ENCODE results near the gene CDH1.
A peak's percentile ranks its signal among the peaks of the same experiment; 100 is the strongest.
"Not testable (repeated sequence)": the region's sequence is repeated elsewhere in the genome, so short reads cannot be mapped to it uniquely, and the experiment has no call there.

Gene CDH1

DNA sequence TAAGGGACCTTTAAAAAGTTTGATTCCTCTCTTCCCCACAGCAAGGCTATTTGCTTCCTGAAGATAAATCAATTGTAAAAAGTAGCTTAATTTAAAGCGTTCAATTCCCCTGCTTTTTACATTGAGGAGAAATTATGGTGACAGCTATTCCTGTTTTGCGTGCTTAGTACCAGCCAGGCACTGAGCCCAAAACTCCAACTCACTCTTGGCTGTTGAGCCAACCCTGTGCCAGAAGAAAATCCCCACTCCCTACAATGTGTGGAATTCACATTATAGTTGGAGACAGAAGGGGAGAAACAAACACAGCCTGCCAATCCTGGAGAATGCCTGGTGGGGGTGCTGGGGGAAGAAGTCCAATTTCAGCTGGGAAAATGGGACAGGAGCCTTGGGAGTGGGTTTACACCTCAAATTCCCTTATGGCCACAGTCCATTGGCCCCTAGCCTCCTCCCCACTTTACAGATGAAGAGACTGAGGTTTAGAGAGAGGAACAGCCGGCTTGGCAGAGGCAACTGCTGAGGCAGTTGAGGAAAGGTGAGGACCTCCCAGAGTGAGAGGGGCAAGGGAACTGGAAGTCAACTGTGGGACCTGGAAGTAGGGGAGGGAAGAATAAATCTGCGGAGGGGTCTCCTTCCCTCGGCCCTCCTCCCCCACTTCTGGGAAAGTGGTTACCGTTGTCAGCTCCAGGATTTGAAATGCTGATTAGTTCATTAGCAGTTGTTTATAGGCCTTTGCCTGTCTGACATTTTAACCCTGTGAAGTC lies 26.1 kb downstream of the CDH1 start:
- DNase-seq (ENCODE audit: low read depth), result peak; percentile 47

DNA sequence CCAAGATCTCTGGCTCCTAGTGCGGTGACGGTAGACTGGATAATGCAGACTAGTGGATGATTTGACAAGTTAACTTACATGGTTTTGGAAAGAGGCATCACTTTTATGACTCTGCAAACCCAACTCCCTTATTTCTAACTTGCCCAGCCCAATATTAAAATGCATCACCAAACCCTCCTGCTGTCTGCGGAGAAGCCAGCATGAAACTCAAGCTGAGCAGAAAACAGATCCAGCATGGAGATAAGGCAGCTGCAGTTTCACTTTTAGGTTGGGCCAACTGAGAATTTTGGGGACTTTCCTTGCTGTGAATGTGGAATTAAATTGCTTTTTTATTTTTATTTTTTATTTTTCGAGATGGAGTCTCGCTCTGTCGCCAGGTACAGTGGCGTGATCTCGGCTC lies 27.8 kb downstream of the CDH1 start:
- DNase-seq (ENCODE audit: low read depth), result no peak

DNA sequence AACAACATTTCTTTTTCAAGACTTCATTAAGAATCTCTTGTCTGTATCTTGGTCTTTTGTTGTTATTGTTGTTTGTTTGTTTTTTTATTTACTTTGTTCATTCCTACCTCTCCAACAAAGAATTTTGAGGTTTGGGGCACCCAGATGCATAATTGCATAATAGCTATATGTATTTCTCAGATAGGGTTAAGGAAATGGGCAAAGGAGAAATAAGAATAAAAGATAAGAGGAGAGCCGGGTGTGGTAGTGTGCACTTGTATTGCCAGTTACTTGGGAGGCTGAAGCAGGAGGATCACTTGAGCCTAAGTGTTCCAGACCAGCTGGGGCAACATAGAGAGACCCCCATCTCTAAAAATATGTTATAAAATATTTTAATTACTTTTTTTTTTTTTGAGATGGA lies 30.5 kb downstream of the CDH1 start:
- DNase-seq (ENCODE audit: low read depth), result no peak

DNA sequence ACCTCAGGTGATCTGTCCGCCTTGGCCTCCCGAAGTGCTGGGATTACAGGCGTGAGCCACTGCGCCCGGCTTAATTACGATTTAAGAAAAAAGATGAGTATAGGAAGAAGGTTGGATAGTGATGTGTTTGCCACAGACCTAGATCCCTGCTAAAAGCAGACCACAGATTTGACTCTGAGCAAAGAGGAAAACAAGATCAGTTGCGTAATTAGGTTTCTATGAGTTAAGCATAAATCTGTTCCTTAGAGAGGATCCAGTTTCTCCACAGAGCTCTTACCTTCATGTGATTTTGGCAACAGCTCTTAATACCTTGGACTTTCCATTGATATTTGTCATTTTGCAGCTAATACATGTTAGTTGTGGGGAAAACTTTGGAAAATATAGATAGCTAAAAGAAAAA lies 31.1 kb downstream of the CDH1 start:
- DNase-seq (ENCODE audit: low read depth), result no peak

DNA sequence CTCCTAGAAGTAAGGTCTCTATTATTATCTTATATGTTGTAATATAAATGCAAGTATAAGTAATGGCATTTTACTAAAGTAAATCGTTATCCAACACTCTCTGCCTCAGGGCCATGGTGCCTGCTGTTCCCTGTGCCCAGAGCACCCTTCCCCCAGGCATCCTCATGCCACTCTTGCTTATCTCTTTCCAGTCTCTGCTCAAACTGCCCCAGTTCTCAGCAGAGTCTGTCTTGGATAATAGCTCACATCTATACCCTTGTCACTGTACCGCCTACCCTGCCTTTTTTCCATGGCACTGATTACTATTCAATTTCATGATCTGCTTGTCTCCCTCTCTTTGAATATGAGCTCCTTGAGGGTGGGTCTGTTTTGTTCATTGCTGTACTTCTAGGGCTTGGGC lies 31.7 kb downstream of the CDH1 start:
- no peak for DNase-seq (ENCODE audit: low read depth)

DNA sequence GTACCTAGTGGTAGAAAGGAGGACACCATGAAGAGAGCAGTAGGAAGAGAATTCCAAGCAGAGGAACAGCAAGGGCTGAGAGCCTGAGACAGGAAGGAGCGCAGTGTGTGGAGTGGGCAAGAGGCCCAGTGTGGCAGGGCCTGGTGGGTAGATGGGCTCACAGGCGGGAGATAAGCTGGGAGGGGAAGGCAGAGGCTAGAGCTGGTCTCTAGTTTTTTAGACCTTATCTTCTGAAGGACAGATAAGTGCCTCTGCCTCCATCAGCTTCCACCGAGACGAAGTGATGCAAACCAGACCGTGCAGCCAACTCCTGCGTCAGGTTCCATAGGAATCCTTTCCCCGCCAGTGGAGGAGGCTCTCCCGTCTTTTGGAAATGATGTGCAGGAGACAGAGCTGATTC lies 33.6 kb downstream of the CDH1 start:
- no peak for DNase-seq (ENCODE audit: low read depth)

DNA sequence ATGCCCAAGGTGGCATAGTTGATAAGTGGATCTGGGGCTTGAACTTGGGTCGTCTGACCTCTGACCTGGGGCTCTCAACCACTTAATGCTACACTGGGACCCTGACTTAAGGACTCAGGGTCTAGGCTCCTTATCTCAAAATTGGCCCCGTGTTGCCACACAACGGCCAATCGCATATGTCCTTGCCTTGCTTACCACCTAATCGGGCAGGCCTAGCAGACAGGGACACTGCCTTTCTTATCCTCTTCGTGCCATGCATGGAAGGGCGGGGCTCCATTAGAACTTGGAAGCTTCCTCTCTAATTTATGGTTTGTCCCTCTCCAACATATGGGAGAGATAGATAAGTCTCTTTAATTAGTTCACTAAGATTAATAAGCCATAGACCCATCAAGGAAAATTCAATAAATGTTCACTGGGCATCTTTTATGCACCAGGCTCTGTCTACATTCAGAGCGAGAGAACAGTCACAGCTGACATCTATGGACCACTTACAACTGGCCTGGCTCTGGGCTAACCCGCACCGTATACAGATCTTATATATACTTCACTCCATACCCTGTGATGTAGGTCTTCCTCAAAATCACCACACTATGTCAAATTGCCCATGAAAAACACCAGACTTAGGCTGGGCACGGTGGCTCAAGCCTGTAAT lies 35.1 kb downstream of the CDH1 start:
- DNase-seq (ENCODE audit: low read depth), result no peak

DNA sequence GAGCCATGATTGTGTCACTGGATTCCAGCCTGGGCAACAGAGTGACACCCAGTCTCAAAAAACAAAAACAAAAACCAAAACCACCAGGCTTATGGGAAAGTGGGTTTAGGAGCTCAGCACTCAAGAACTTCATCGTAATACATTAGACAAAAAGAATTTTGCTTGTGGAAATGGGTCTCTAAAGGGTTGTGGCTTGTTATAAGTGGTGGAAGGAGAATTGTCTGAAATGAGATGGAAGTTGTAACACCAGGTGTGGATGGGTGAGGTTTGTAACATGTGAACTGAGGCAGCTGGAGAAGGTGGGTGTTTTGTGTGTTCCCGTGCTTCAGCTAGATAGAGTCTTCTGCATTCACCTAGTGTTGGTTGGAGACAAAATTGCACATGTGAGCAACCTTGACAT lies 35.8 kb downstream of the CDH1 start:
- no peak for DNase-seq (ENCODE audit: low read depth)

DNA sequence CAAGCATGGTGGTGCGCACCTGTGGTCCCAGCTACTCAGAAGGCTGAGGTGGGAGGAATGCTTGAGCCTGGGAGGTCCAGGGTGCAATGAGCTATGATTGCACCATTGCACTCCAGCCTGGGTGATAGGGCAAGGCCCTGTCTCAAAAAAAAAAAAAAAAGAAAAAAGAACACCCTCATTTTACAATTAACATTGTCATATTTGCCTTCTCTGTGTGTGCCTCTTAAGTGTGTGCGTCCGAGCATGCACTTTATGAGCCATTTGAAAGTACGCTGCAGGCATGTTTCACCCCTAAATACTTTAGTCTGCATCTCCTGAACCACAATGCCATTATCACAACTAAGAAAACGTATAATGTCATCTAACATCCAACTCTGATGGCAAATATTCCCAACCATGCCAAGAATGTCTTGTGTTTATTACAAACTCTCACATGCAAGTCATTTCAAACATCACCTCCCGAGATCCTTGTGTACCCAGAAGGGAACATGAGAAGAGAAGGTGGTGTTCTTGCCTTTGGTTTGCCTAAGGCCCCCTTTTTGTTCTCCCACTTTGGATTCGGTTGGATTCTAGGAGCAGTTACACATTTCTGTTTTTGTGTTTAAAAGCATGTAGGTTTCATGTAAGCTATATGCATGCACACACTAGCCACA lies 38.0 kb downstream of the CDH1 start:
- DNase-seq (ENCODE audit: low read depth), result no peak

DNA sequence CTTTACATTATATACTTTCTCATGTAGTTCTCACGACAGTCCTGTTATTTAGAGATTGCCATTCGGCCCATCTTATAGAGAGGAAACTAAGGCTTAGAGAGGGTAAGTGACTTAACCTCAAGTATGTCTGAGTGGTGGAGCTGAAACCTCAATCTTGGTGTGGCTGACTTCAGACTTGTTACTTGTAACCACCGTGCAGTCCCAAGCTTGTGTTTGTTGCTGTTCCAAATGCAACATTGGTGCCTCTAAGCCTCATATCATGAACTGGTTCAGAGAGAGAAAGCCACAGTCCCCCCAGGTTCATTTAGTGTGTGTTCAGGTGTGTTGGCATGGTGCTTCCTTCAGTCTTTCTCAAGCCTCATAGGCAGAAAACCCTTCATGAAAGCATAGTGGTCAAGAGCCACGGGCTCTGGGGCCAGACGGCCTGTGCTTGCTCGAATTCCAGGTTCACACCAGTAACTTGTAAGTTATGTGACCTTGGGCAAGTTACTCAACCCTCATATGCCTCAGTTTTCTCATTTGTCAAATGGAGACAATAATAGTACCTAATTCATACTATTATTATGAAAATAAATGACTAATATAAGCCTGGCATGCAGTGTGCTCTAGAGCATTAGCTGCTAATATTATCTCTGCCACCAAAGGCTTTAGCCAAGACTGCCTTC lies 39.9 kb downstream of the CDH1 start:
- no peak for DNase-seq (ENCODE audit: low read depth)

DNA sequence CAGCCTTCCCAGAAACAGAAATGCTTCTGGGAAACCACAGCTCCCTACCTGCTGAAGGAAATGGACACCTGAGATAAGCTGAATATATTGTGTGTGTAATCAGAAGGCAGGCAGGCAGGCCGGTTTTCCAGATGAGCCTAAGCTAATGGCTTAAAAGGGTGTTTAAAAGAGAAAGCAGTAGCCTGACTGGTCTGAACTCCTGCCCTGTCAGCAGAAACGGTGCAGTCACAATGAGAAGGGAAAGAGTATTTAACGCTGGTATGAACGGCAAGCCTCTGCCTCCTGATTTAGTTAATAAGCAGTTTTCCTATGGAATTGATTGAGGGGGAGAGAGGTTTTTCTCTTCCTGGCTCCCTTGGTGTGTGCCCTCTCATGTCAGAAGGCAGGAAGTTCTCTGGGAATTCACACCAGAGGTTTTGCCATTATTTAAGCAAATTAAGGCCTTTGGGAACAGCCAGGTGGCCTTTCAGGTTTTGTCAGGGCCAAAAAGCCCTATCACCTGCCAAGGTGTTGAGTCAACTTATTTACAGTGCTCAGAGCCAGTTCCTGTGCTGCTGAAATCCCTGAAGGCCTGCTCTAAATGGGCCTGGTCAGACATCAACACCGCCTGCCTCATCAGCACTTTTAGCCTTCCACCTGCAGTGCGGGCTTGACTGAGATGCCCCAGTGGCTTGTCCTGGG lies 41.6 kb downstream of the CDH1 start:
- DNase-seq (ENCODE audit: low read depth), result no peak

DNA sequence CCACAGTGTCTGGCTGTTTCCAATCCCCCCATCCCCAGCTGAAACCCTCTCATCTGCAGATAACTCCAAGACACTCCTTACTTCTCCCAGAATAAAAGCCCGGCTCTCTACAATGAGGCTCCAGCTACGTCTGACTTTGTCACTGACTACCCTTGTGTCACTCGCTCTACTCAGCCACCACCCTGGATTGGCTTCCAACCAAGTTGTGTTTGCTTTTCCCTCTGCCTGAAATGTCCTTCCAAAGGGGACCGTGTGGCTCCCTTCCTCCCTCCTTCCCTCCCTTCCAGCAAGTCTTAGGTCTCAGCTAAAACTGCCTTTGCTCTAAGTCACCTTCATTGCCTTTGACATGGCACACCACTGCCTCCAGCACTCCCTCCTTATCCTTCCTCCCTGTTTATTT lies 42.8 kb downstream of the CDH1 start:
- DNase-seq (ENCODE audit: low read depth), result no peak

DNA sequence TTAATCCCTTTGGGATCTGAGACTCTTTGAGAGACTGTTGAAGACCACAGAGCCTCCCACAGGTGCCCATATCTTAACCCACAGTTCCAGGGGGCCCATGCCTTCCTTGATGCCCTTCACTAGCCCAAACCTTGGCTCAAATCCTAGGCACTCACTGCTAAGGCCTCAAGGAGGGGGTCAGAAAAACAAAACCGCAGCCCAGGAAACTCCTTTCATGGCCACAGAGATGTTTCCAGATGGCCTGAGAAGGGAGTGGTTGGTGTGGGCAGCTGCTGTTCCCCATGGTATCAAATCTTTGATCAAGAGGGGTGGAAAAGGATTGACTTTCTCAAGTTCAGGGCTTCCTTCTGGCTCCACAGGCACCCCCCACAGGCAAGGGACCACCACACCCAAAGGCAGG lies 44.7 kb downstream of the CDH1 start:
- no peak for DNase-seq (ENCODE audit: low read depth)

DNA sequence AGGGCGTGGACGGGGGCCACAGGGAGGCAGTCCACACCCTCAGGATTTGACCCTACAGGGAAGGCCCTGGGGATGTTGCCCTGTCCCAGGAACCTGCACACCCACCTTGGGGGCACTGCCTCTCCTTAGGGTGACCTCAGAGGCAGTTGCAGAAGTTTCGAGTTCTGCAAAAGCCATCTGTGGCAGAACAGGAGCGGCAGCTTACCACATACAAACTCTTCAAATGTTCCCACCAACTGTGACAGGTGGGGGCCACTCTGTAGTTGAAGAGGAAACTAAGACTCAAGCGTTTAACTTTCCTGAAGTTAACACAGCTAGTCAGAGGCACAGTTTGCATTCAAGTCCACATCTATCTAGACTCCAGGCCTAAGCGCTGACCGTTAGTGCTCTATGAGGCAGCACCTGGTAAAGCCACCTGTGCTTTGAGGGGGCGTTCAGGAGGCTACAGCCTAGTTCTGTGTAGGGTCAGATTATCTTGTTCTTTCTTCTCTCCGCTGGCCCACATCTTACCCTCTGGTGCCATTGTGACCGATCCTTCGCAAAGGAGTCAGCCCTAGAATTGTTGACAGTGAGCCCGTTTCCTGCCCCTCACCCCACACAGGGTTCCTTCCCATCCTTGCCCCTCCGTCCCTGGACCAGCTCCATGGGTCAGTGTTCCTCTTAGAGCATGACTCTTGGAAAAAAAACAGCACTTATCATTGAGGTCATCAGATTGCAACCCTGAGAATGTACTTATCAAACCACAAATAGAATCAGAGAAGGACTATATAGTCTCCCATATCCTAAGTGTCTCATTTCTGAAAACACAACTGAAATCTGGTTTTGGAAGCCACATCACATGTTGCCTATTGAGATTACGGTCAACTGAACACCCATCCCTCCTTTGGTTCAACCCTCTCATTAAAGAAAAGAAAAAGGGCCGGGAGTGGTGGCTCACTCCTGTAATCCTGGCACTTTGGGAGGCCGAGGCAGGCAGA lies 45.4 kb downstream of the CDH1 start:
- no peak for DNase-seq (ENCODE audit: low read depth)

DNA sequence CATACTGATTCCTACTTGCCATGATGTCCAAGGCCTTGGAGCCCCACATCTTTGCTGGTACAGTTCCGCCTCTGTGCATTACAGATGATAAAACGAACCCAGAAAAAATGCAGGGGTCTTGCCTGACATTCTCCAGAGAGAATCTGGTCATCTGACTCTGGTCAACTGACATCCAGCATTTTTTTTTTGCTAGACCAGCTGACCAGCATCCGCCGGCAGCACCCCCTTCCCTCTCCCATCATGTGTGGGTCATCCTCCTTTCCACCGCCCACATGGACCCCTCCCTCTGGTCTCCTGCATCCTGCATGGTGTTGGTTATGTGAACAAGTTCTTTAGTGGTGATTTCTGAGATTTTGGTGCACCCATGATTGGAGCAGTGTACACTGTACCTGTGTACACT lies 47.1 kb downstream of the CDH1 start:
- DNase-seq (ENCODE audit: low read depth), result no peak

DNA sequence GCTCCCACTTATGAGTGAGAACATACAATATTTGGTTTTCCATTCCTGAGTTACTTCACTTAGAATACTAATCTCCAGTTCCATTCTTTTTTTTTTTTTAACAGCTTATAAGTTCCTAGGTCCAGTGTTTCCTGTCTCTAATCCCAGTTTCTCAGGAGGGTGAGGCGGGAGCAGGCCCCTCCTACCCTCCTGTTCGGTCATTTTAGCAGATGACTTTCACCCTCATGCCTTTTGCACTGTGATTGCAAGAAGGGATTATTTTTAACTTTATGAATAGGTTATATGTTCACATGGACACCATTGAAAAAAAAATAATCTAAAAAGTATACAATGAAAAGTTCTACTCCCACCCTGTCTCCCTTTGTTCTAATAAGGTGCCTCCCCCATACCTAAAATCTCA lies 47.6 kb downstream of the CDH1 start:
- no peak for DNase-seq (ENCODE audit: low read depth)

DNA sequence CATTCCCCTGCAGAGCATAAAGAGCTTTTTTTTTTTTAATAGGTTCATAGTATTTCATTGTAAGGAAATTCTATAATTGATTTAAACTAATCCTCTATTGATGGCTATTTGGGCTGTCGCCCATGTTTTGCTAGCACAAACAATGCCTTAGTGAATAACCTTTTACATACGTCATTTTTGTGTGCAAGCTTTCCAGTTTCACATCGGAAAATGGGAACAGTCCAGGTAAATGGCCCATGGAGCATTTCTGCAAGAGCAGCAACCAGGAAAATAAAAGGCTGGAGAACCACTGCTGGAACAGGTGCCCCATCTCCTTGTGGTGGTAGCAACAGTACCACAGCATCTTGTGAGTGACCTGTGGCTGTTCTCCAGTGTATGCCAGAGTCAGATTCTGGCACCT lies 48.6 kb downstream of the CDH1 start:
- DNase-seq (ENCODE audit: low read depth), result no peak

DNA sequence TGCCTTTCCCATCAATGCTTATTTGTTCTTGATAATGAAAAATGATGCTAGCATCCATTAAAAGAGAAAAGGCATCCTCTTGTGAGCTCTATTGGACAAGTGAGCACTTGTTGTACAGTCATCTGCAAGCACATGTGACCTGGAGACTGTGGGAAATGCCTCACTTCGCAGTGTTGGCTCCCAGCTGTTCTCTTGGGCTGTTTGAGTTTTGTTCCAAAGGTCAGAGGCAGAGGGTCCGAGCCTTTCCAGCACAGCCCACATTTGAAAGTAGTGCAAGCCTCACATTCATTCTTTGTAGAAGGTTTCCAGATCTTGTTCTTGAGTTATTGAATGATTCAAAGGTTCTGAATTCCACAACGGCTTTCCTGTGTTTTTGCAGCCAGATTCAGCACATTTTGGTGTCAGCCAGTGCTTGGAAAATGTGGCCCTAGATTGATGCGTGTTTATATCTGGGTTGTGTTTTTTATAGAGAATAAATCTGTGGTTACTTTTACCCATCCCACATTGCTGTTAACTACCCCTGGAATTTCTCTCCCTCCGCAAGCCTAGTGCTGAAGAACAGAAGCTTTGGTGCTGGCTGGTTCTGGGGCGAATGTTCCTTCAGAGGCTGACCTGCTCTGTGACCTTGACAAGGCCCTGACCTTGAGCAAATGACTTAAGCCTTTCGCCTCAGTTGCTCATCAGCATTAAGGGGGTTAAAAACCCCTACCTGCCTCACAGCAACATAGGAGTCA lies 49.8 kb downstream of the CDH1 start:
- DNase-seq (ENCODE audit: low read depth), result peak; percentile 26

DNA sequence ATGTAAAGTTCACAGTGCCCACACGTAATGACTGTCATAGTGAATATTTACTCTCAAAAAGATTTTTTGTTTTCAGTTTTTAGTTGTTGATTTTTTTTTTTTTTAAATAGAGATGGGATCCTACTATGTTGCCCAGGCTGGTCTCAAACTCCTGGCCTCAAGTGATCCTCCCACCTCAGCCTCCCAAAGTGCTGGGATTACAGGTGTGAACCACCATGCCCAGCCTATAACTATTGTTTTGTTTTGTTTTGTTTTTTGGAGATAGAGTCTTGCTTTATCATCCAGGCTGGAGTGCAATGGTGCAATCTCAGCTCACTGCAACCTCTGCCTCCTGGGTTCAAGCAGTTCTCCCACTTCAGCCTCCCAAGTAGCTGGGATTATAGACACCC lies 50.3 kb downstream of the CDH1 start:
- DNase-seq (ENCODE audit: low read depth), result not testable (repeated sequence)

DNA sequence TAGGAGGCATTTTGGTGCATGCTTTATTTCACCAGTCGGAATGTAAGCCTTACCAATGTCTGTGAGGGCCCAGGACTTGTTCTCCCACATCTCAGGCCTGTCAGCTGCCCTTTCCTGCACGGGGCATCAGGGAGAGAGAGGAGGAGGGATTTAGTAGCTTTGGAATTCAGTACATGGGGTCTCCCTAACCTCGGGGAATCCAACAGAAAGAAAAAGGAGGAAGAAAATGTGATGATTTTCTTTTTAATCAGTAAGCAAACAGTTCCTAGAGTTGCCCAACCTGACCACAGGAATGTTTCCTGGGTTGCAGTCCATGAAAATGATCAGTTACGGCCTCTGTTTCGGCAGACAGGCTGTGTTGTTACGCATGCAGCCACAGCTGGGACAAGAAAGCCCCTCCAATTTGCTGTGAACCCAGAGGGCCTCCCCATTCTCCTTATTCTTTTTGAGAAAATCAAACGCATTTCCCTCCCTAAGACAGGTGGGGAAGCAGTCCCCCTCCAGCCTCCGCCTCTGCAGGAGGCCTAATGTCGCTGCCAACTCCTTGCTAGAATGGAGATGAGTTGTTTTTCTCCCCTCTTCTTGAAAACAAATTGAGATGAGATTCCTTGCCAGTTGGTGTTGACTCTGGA lies 53.2 kb downstream of the CDH1 start:
- peak; percentile 80 for DNase-seq (ENCODE audit: low read depth)

Measured in EH (cell line).